Activated naive CD8-positive, alpha-beta T cell treated with anti-CD3 and anti-CD28 coated beads for 36 hours (primary cell): ENCODE measurements around the gene PTGER4. TPM values are rescaled to one million over a fixed set of nuclear protein-coding genes. Genes with fewer than 3 reads are reported as not detected.

Experiments used
- DNase-seq: peaks from one replicate; pipeline ENCODE4 v3.0.0; 2021
- H3K27ac Mint-ChIP-seq: one replicate; pipeline ENCODE4 v1.8.0; 2022; ENCODE audit warnings: mild to moderate bottlenecking, moderate library complexity, mixed read lengths
- H3K27me3 Mint-ChIP-seq: one replicate; pipeline ENCODE4 v1.8.0; 2022; ENCODE audit warnings: mild to moderate bottlenecking, mixed read lengths
- H3K36me3 Mint-ChIP-seq: one replicate; pipeline ENCODE4 v1.8.0; 2021; ENCODE audit warnings: mild to moderate bottlenecking, mixed read lengths
- H3K4me1 Mint-ChIP-seq: one replicate; pipeline ENCODE4 v1.8.0; 2021; ENCODE audit warnings: mixed read lengths
- H3K4me3 Mint-ChIP-seq: one replicate; pipeline ENCODE4 v1.8.0; 2022; ENCODE audit warnings: mild to moderate bottlenecking, moderate library complexity, mixed read lengths
- H3K9me3 Mint-ChIP-seq: one replicate; pipeline ENCODE4 v1.8.0; 2022; ENCODE audit warnings: mixed read lengths
- total RNA-seq, 2 experiments: library from RNA; stranded (reverse); gene quantifications; one replicate each; pipeline ENCODE4 v1.2.3, GENCODE V29; 2021

PTGER4 gene
- total RNA-seq, 2 experiments from 2014 or later: 64.5 to 65.2 TPM

DNA sequence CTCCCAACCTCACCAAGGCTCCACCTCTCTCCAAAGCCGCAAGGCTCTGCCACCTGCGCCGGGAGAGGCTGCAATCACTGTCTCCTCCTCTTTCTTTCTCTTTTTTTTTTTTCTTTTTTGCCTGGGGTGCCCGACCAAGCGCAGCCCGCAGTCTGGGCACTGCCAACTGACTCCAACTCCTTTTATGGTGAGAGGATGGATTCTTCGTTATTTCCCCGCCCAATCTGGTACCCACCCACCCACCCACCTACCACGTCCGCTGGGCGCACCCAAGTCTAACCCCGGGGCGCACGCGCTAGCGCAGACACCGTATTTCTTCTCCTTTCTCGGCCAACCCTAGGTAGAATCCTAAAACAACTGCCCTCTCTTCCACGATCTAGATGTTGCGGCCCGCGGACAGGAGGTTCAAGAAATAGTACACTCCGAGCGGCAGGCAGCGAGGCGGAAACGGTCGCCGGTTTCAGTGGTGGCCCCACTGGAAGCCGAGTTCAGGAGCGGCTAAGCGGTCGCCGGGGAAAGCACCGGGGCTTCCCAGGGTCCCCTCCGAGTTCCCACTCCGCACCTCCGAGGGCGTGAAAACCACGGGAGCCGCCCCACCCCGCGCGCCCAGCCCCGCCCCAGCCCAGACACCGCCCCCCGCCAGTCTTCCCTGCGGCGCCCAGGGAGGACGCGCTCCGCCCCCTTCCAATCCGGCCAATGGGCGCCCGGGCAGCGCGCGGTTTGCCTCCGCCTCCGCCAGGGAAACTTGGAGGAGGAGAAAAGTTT lies 385 bp upstream of the PTGER4 start:
- peak overlapping the region; percentile 98 for H3K4me3 Mint-ChIP-seq
- H3K27ac Mint-ChIP-seq: peak overlapping the region; percentile 98
- peaks cover 42% of the 10 kb centered on the region for H3K4me1 Mint-ChIP-seq
- peak; percentile 95 for DNase-seq
- peaks cover 1% of the 10 kb centered on the region for H3K9me3 Mint-ChIP-seq
- peaks cover 47% of the 10 kb centered on the region for H3K36me3 Mint-ChIP-seq
- no peaks in the 10 kb centered on the region for H3K27me3 Mint-ChIP-seq

DNA sequence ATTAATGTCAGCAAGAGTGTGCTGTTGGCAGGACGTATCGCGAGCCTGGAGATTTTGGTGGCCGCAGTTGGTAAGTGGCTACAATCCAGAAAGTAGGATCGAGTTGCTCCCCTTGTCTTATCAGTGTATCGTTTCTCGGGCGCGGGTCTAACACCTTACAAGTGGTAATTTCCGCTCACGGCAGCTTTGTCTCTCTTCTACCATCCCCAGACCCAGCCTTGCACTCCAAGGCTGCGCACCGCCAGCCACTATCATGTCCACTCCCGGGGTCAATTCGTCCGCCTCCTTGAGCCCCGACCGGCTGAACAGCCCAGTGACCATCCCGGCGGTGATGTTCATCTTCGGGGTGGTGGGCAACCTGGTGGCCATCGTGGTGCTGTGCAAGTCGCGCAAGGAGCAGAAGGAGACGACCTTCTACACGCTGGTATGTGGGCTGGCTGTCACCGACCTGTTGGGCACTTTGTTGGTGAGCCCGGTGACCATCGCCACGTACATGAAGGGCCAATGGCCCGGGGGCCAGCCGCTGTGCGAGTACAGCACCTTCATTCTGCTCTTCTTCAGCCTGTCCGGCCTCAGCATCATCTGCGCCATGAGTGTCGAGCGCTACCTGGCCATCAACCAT lies 1.1 kb downstream of the PTGER4 start:
- peaks cover 58% of the 10 kb centered on the region for H3K36me3 Mint-ChIP-seq
- peak; percentile 46 for DNase-seq

DNA sequence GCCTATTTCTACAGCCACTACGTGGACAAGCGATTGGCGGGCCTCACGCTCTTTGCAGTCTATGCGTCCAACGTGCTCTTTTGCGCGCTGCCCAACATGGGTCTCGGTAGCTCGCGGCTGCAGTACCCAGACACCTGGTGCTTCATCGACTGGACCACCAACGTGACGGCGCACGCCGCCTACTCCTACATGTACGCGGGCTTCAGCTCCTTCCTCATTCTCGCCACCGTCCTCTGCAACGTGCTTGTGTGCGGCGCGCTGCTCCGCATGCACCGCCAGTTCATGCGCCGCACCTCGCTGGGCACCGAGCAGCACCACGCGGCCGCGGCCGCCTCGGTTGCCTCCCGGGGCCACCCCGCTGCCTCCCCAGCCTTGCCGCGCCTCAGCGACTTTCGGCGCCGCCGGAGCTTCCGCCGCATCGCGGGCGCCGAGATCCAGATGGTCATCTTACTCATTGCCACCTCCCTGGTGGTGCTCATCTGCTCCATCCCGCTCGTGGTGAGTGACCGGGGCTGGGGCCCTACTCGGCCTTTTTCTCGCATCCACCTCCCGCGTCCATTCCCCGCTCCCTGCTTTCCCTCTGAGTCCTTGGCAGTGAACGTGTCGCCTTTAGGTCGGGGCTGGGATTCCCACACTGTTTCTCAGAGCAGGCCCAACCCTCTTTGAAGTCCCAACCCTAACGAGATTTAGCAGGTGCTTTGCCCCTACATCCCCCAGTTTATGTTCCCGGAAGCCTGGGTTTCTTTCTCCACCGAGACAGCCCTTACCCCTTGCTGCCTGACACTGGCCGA lies 1.8 kb downstream of the PTGER4 start:
- Mint-ChIP-seq H3K9me3 (no peaks in the 10 kb centered on the region), H3K27me3 (no peaks in the 10 kb centered on the region), H3K4me1 (peaks cover 36% of the 10 kb centered on the region), H3K27ac (peak overlapping the region; percentile 98), H3K36me3 (peaks cover 65% of the 10 kb centered on the region), H3K4me3 (peak overlapping the region; percentile 98)
- peak; percentile 64 for DNase-seq

More for the DNA sequence above, 1.1 kb downstream of the PTGER4 start:
- Mint-ChIP-seq H3K27ac (peak overlapping the region; percentile 98), H3K9me3 (no peaks in the 10 kb centered on the region), H3K4me3 (peak overlapping the region; percentile 98), H3K27me3 (no peaks in the 10 kb centered on the region), H3K4me1 (peaks cover 36% of the 10 kb centered on the region)

DNA sequence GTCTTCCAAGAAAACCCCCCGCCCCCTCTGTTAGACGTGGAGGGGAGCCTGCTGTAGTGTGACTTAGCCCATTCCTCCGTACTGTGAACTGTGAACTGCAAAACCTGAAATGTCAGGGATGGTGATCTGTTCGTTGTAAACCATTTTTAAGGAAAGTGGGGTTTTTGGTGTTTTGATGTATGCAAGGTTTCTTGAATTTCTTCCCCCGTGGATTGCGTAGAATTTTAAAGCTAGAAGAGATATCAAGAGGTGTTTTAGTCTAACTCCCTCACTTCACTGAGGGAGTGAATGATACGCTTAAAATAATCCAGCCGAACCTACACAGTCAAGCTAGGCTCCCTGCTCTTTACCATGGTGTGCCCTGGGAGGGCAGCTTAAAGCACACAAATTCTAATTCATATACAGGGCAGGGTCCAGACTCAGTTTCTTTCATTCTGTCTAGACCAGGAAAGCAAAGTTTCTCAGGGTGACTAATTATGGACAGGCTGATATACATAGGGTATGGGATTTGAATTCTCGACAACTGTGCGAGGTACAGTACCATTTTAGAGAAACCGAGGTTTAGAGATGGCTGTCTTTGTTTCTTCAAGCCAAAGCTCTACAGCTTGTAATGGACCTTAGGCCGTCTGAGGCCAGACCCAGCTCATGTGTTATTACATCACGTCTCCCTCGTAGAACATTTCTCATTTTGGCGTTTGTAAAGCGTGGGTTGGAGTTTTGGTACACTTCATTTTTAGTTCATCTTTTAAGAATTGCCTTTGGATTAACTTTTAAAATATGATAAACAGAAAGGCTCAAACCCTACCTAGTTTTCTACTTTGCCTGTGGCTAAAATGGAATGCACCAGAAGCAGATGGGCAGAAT lies 2.7 kb downstream of the PTGER4 start:
- H3K4me1 Mint-ChIP-seq: peaks cover 35% of the 10 kb centered on the region
- DNase-seq: no peak
- no peaks in the 10 kb centered on the region for H3K9me3 Mint-ChIP-seq
- H3K27ac Mint-ChIP-seq: peak overlapping the region; percentile 98
- peak overlapping the region; percentile 98 for H3K4me3 Mint-ChIP-seq
- peaks cover 70% of the 10 kb centered on the region for H3K36me3 Mint-ChIP-seq
- H3K27me3 Mint-ChIP-seq: no peaks in the 10 kb centered on the region

DNA sequence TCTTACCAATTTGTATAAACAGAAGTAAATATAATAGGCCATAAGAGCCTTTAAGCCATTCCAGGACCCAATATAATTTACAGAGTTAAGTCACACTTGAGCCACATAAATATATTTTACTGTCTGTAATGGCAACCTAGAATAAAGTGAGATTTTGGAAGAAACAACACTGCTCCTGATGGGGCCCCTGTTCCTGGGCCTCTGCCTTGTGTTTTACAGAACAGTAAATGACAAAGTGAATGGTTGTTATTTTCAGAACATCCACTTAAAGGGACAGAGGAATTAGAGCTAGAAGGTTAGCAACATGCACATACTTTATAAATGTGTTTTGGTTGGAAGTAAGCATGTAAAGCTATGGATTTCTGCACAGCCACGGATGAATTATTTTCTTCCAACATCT lies 3.6 kb downstream of the PTGER4 start:
- H3K4me1 Mint-ChIP-seq: peaks cover 41% of the 10 kb centered on the region
- no peaks in the 10 kb centered on the region for H3K9me3 Mint-ChIP-seq
- peak overlapping the region; percentile 98 for H3K4me3 Mint-ChIP-seq
- no peak for DNase-seq
- H3K27ac Mint-ChIP-seq: peak overlapping the region; percentile 98
- H3K27me3 Mint-ChIP-seq: no peaks in the 10 kb centered on the region
- peaks cover 79% of the 10 kb centered on the region for H3K36me3 Mint-ChIP-seq

DNA sequence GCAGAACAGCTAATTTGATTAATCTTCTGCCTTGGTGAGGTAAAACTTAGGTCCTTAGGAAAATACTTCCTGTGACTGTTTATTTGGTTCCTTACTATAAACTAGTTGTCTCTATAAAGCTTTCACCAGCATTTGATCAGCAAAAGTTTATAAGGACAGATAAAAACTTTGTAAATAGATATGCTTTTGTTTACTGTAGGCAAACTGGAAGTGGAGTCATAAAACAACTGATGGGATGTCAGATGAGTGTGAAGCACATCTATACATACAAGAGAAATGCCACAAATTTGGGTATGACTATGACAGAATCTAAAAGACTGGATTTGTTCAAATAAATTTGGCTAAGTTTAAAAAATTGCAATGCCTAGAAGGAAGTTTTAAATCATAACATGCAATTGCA lies 5.5 kb downstream of the PTGER4 start:
- DNase-seq: no peak
- Mint-ChIP-seq H3K4me1 (peaks cover 52% of the 10 kb centered on the region), H3K9me3 (no peaks in the 10 kb centered on the region), H3K27me3 (no peaks in the 10 kb centered on the region), H3K4me3 (peak overlapping the region; percentile 77), H3K27ac (peak overlapping the region; percentile 92), H3K36me3 (peaks cover 89% of the 10 kb centered on the region)

DNA sequence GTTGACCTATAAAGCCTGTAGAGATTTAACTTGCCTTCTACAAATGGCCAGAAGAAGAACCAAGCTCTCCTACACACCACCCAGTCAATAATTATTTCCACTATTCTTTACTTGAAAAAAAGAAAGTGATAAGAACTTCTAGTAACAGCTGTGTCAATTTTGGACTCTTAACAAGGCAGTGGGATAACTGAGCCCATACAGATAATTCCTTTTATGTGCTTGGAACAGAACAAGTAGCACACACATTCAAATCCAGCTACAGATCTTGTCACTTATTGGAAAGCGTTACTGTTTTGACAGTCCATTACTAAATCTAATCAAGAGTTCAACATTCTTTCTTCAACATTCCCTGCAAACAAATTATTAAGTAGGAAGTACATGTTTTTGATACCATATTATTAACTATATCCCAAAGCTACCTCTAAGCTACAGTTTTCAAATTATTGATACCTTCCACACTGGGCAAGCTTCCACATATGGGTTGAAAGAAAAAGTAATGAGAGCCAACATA lies 6.3 kb downstream of the PTGER4 start:
- no peaks in the 10 kb centered on the region for H3K27me3 Mint-ChIP-seq
- peaks cover 58% of the 10 kb centered on the region for H3K4me1 Mint-ChIP-seq
- DNase-seq: no peak
- no peaks in the 10 kb centered on the region for H3K9me3 Mint-ChIP-seq
- H3K4me3 Mint-ChIP-seq: peak overlapping the region; percentile 77
- peaks cover 87% of the 10 kb centered on the region for H3K36me3 Mint-ChIP-seq
- peak overlapping the region; percentile 92 for H3K27ac Mint-ChIP-seq

DNA sequence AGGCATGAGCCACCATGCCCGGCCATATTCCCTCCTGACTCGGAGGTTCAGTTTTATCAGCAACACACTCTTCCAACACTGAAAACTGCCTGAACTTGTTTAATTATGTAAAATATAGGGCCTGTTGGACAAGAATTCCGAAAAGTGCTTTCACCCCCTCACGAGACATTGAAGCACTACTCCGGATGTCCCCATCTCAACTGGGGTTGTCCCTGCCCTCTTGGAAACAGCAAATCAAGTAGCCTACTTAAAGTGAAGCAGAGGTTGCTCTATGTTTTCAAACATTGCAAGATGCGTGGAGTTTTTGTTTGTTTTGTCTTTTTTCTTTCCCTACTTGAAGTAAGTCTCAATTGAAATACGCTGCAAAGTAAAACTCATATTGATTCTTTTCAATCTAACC lies 7.6 kb downstream of the PTGER4 start:
- H3K36me3 Mint-ChIP-seq: peaks cover 87% of the 10 kb centered on the region
- no peaks in the 10 kb centered on the region for H3K27me3 Mint-ChIP-seq

DNA sequence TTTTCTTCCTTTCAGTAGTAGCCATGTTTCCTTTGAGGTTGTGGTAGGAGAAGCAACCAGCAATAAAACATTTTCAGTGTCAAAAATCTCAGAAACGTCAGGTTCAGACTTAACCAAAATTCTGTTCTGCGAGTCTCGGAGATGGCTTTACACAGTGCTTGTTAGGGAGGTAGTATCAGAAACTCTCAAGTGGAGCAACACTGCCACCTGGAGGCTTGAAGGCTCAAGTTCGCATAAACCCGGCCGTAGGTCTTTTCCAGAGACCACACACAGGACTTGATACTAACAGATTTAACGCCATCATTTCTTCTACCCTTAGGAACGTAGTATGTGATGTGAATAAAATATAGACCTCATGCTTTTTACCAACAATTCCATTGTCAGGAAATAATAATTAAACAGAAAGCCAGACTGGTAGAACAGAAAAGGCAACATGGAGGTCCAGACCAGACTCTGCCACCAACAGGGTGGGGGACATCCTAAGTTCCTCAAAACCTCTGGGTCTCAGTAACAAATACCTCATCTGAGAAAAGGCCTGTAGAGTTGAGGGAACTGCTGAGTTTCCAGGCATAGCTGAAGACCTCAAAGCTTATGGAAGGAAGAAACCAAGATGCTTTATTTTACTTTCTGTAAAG lies 8.5 kb downstream of the PTGER4 start:
- H3K27ac Mint-ChIP-seq: peak overlapping the region; percentile 92
- H3K4me3 Mint-ChIP-seq: peak overlapping the region; percentile 77
- no peaks in the 10 kb centered on the region for H3K27me3 Mint-ChIP-seq
- DNase-seq: peak; percentile 78
- H3K36me3 Mint-ChIP-seq: peaks cover 83% of the 10 kb centered on the region
- peaks cover 71% of the 10 kb centered on the region for H3K4me1 Mint-ChIP-seq
- no peaks in the 10 kb centered on the region for H3K9me3 Mint-ChIP-seq

More for the DNA sequence above, 7.6 kb downstream of the PTGER4 start:
- DNase-seq: no peak
- H3K27ac Mint-ChIP-seq: peak overlapping the region; percentile 92
- peak overlapping the region; percentile 77 for H3K4me3 Mint-ChIP-seq
- H3K4me1 Mint-ChIP-seq: peaks cover 69% of the 10 kb centered on the region
- no peaks in the 10 kb centered on the region for H3K9me3 Mint-ChIP-seq

DNA sequence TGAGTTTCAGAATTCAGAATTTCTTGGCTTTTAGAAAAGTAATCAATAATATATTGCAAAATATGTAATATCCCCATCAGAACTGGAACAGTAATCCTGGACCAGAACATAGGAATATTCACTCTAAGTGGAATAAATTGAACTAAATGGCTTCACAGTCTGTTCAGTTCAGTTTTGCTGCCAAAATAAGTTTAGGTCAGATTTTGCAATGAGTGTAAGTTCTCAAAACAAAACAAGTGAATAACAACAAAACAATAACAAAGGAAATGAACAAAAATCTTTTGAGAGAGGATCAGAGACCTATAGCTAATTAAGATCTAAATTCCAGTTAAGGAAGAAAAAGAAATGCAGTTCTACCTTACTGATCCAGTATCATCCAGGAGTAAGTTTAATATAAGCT lies 9.3 kb downstream of the PTGER4 start:
- peak overlapping the region; percentile 77 for H3K4me3 Mint-ChIP-seq
- peaks cover 81% of the 10 kb centered on the region for H3K36me3 Mint-ChIP-seq
- no peaks in the 10 kb centered on the region for H3K9me3 Mint-ChIP-seq
- H3K27ac Mint-ChIP-seq: peak overlapping the region; percentile 92
- no peaks in the 10 kb centered on the region for H3K27me3 Mint-ChIP-seq
- no peak for DNase-seq
- H3K4me1 Mint-ChIP-seq: peaks cover 71% of the 10 kb centered on the region

DNA sequence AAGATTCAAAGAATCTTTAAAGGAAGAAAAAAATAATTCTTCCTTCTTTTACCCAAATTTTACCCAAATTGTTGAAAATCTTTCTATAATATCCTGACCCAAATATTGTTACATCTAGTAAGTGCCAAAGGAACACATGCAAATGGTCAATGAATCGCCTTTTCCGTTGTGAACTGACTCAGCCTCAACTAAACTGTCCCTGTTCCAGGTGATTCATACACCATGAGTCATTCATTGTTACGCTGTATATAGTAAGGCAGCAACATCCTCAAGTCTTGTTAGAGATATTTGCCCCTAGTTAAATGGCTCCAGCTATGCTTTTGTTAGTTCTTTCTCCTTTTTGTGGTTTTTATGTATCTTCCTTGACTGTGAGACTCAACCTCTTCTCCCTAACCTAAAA lies 9.7 kb downstream of the PTGER4 start:
- H3K27ac Mint-ChIP-seq: peak overlapping the region; percentile 92
- H3K4me3 Mint-ChIP-seq: peak overlapping the region; percentile 65
- H3K27me3 Mint-ChIP-seq: no peaks in the 10 kb centered on the region
- DNase-seq: peak; percentile 55
- H3K4me1 Mint-ChIP-seq: peaks cover 66% of the 10 kb centered on the region
- no peaks in the 10 kb centered on the region for H3K9me3 Mint-ChIP-seq
- peaks cover 81% of the 10 kb centered on the region for H3K36me3 Mint-ChIP-seq

DNA sequence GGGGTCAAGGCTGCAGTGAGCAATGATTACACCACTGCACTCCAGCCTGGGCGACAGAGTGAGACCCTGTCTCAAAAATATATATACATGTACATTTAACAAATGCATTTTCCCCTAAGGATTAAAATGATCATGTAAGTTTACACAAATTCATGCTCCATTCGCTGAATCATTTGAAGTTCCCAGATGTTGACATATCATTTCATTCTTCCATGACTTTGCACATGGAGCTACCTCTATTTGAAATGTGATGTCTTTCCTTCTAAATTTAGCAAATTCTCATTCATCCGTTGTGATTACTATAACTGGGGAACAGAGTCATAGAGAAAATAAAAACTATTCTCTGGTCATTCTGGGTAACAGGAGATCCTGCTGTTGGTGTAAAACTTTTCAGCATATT lies 10.6 kb downstream of the PTGER4 start:
- Mint-ChIP-seq H3K36me3 (peaks cover 82% of the 10 kb centered on the region), H3K4me3 (peak overlapping the region; percentile 29), H3K9me3 (peaks cover 1% of the 10 kb centered on the region), H3K27me3 (no peaks in the 10 kb centered on the region), H3K27ac (peak overlapping the region; percentile 73), H3K4me1 (peaks cover 63% of the 10 kb centered on the region)
- no peak for DNase-seq

DNA sequence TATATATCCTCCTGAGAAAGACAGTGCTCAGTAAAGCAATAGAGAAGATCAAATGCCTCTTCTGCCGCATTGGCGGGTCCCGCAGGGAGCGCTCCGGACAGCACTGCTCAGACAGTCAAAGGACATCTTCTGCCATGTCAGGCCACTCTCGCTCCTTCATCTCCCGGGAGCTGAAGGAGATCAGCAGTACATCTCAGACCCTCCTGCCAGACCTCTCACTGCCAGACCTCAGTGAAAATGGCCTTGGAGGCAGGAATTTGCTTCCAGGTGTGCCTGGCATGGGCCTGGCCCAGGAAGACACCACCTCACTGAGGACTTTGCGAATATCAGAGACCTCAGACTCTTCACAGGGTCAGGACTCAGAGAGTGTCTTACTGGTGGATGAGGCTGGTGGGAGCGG lies 12.2 kb downstream of the PTGER4 start:
- Mint-ChIP-seq H3K27ac (peak overlapping the region; percentile 67), H3K9me3 (peaks cover 5% of the 10 kb centered on the region), H3K4me1 (peaks cover 49% of the 10 kb centered on the region), H3K36me3 (peaks cover 83% of the 10 kb centered on the region), H3K27me3 (no peaks in the 10 kb centered on the region), H3K4me3 (peak overlapping the region; percentile 25)
- DNase-seq: no peak

DNA sequence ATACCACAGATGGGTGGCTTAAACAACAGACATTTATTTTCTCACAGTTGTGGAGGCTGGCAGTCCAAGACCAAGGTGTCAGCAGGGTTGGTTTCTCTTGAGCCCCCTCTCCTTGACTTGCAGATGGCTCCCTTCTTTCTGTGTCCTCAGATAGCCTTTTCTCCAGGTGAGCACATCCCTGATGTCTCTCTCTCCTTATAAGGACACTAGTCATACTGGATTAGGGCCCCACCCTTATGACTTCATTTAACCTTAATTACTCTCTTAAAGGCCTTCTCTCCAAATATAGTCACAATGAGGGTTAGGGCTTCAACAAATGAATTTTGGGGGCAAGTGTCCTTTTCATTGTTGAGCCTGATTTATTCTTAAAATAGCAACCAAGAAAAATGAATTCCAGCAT lies 14.7 kb downstream of the PTGER4 start:
- H3K4me3 Mint-ChIP-seq: no peak overlapping the region
- H3K36me3 Mint-ChIP-seq: peaks cover 72% of the 10 kb centered on the region
- H3K9me3 Mint-ChIP-seq: peaks cover 7% of the 10 kb centered on the region
- H3K4me1 Mint-ChIP-seq: peaks cover 25% of the 10 kb centered on the region
- H3K27ac Mint-ChIP-seq: no peak overlapping the region
- no peak for DNase-seq
- no peaks in the 10 kb centered on the region for H3K27me3 Mint-ChIP-seq
